Heart right ventricle (tissue), 16 donors: Measurements from ENCODE around the gene OR56B1. TPM values are rescaled to one million over a fixed set of nuclear protein-coding genes. Genes with fewer than 3 reads are reported as not detected.

Experiments
- ATAC-seq, 8 donors: fragments of 200-7000 bp; cut with Tn5 transposase; one replicate each; pipeline ENCODE4 v1.9.1; 2020; ENCODE audit warnings: mild to moderate bottlenecking in 8 of 8, moderate library complexity in 8 of 8, moderate number of reproducible peaks in 1 of 8
- DNase-seq, 2 donors: peaks; one replicate each; pipeline ENCODE4 v3.0.0-alpha.2; 2020
- H3K27ac ChIP-seq, 10 donors: fragments of 200-600 bp; sonication (generic) in 2 of 10; one replicate each; pipeline versions ENCODE4 v1.5.0 to v1.8.0; 2020 to 2022; ENCODE audit warnings: mild to moderate bottlenecking in 3 of 10
- H3K27me3 ChIP-seq, 7 donors: fragments of 200-600 bp; one replicate each; pipeline ENCODE4 v1.8.0; 2021 to 2022; ENCODE audit warnings: mild to moderate bottlenecking in 2 of 7
- H3K36me3 ChIP-seq, 9 donors: fragments of 200-600 bp; sonication (generic) in 1 of 9; one replicate each; pipeline versions ENCODE4 v1.5.0 to v1.8.0; 2020 to 2022; ENCODE audit warnings: mild to moderate bottlenecking in 2 of 9
- H3K4me1 ChIP-seq, 9 donors: fragments of 200-600 bp; sonication (generic) in 1 of 9; one replicate each; pipeline versions ENCODE4 v1.5.0 to v1.8.0; 2020 to 2022; ENCODE audit warnings: mild to moderate bottlenecking in 4 of 9
- H3K4me3 ChIP-seq, 10 donors: fragments of 200-600 bp; sonication (generic) in 2 of 10; one replicate each; pipeline versions ENCODE4 v1.5.0 to v1.8.0; 2020 to 2022; ENCODE audit warnings: mild to moderate bottlenecking in 7 of 10, moderate library complexity in 2 of 10
- H3K9me3 ChIP-seq, 11 donors: fragments of 200-600 bp in 10 of 11; sonication (generic) in 2 of 11; one replicate each; pipeline versions ENCODE4 v1.5.0 to v1.8.0; 2013 to 2022; ENCODE audit warnings: mild to moderate bottlenecking in 2 of 11, control low read depth in 1 of 11, moderate library complexity in 1 of 11
- WGBS, 2 donors: extraction: QIAGEN DNeasy Blood & Tissue Kit; methylation state at CpG; one replicate each; pipeline ENCODE4 v1.1.7; 2013; ENCODE audit warnings: inconsistent platforms in 1 of 2; 5-methylcytosine and 5-hydroxymethylcytosine counted together
- intact Hi-C, 10 donors: fragments of 100-400 bp; cut with DNase I; formaldehyde crosslinking; loops; one replicate each; pipeline versions ENCODE4 v1.11.1 to v1.14.2; 2022
- polyA plus RNA-seq, 2 donors: library from polyadenylated mRNA; stranded (reverse); fragments of 200-250 nt; gene quantifications; one replicate each; pipeline ENCODE4 v1.2.3, GENCODE V29; 2013
- total RNA-seq, 10 donors: library from RNA; stranded (reverse); fragmentation: NEBNext Ultra II Directional in 3 of 10; extraction: Animal tissue kit (Norgen Biotek cat#: 25700) in 3 of 10; gene quantifications; one replicate each; pipeline versions ENCODE4 v1.2.1 to v1.2.4, GENCODE V29; 2021 to 2023
- TF ChIP-seq, protein P1 (sequence below), 9 donors: fragments of 200-600 bp; sonication (generic) in 2 of 9; IDR thresholded peaks; one replicate each; pipeline versions ENCODE4 v1.5.0 to v1.8.0; 2021 to 2022; ENCODE audit warnings: antibody characterized with exemption in 9 of 9, mild to moderate bottlenecking in 5 of 9, moderate library complexity in 1 of 9
- donor health status: Arrhythmogenic right ventricular cardiomyopathy.
- donor health status: ischemic (EF 13 %, LVEDD 7.1; RV severe dilation, severe dysfunction).
- donor health status: healthy with polysubstance abuse.
- donor health status: DM: no; HTN: yes; CAD: no.
- donor health status: DM: no; HTN: no; CAD: no.
- donor health status: ischemic (EF 25% LVEDD 6.9; RV normal size, moderate dysfunction).
- donor health status: ischemic (EF 25% LVEDD 5.7; RV mildly dilated, moderate dysfunction).
- donor health status: healthy.
- donor health status: DM: yes; HTN: yes; CAD: no.
- donor health status: Ischemic cardiomyopathy.
- donor health status: ischemic (EF 35%, LVEDD 5.7; RV mildly dilated, moderate dysfunction).
- donor health status: nonischemic (EF 11% LVEDD 7.7; RV severe dilation, severe dysfunction).
- donor health status: DM: yes; HTN: yes; CAD: no.
- donor health status: PGD.
- donor health status: ischemic (EF 29% LVEDD 5.4; RV normal size, mild dysfunction).
- donor health status: nonischemic (EF 23%, LVEDD 6.1; RV moderate dilation, normal function).

OR56B1 gene
- total and polyA plus RNA-seq, 12 donors: not detected

- no peaks in the 10 kb centered on the region for H3K27me3 ChIP-seq
- intact Hi-C loops: no loop called here
- TF ChIP-seq, protein P1, sequence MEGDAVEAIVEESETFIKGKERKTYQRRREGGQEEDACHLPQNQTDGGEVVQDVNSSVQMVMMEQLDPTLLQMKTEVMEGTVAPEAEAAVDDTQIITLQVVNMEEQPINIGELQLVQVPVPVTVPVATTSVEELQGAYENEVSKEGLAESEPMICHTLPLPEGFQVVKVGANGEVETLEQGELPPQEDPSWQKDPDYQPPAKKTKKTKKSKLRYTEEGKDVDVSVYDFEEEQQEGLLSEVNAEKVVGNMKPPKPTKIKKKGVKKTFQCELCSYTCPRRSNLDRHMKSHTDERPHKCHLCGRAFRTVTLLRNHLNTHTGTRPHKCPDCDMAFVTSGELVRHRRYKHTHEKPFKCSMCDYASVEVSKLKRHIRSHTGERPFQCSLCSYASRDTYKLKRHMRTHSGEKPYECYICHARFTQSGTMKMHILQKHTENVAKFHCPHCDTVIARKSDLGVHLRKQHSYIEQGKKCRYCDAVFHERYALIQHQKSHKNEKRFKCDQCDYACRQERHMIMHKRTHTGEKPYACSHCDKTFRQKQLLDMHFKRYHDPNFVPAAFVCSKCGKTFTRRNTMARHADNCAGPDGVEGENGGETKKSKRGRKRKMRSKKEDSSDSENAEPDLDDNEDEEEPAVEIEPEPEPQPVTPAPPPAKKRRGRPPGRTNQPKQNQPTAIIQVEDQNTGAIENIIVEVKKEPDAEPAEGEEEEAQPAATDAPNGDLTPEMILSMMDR (IDR thresholded peaks at IDR 0.05): no peak
- 95 to 96% methylated on average over 3 of the region's 3 CpGs for WGBS, 2 donors
- H3K4me3 ChIP-seq: no peak overlapping the region
- DNase-seq (no peak), ATAC-seq (no peak)
- H3K4me1 ChIP-seq: no peaks in the 10 kb centered on the region
- H3K9me3 ChIP-seq: peaks cover 0 to 12% (median 0%) of the 10 kb centered on the region in 11 donors
- no peaks in the 10 kb centered on the region for H3K36me3 ChIP-seq
- no peak overlapping the region for H3K27ac ChIP-seq
Observed at GRCh38 chr11:5719703-5720495, 16.3 kb upstream of the OR56B1 start.

DNA sequence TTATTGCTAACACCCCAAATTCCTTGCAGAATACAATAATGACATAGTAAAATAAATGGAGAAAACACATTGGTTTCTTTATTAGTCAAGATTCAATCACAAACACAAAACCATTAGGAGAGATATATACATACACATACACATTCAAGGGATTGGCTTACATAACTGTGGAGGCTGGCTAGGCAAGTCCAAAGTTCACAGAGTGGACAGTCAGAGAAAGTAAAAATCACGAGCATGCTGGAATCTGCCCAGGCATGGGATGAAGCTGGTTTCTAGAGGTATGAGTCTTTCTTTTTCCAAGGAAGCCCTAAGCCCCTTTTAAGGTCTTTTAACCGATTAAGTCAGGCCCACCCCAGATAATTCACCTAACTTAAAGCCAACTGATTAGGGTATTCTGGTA lies 13.6 kb upstream of the OR56B1 start:
- TF ChIP-seq, protein P1 (IDR thresholded peaks at IDR 0.05): no peak
- H3K4me3 ChIP-seq: no peak overlapping the region
- 65 to 72% methylated on average over 2 of the region's 2 CpGs for WGBS, 2 donors
- no peaks in the 10 kb centered on the region for H3K36me3 ChIP-seq
- DNase-seq (no peak), ATAC-seq (no peak)
- intact Hi-C loops: no loop called here
- H3K9me3 ChIP-seq: no peaks in the 10 kb centered on the region
- no peaks in the 10 kb centered on the region for H3K4me1 ChIP-seq
- no peak overlapping the region for H3K27ac ChIP-seq
- no peaks in the 10 kb centered on the region for H3K27me3 ChIP-seq

- H3K36me3 ChIP-seq: no peaks in the 10 kb centered on the region
- TF ChIP-seq, protein P1 (IDR thresholded peaks at IDR 0.05): no peak
- no peaks in the 10 kb centered on the region for H3K9me3 ChIP-seq
- DNase-seq (no peak), ATAC-seq (no peak)
- H3K4me1 ChIP-seq: no peaks in the 10 kb centered on the region
- 93 to 100% methylated on average over 1 of the region's 1 CpG for WGBS, 2 donors
- intact Hi-C loops: loop anchor here in 1 of 10 donors (2.0 kb wide), 1 partner anchor 40 kb away; no protein-coding TSS in a partner anchor
- H3K4me3 ChIP-seq: no peak overlapping the region
- H3K27ac ChIP-seq: no peak overlapping the region
- H3K27me3 ChIP-seq: no peaks in the 10 kb centered on the region
Observed at GRCh38 chr11:5726351-5726750, 9.9 kb upstream of the OR56B1 start.

GRCh38 chr11:5727691-5728090 lies 8.6 kb upstream of the OR56B1 start:
- TF ChIP-seq, protein P1 (IDR thresholded peaks at IDR 0.05): no peak
- Histone ChIP-seq H3K27me3 (no peaks in the 10 kb centered on the region), H3K4me3 (no peak overlapping the region), H3K27ac (no peak overlapping the region), H3K4me1 (no peaks in the 10 kb centered on the region), H3K9me3 (no peaks in the 10 kb centered on the region), H3K36me3 (no peaks in the 10 kb centered on the region)
- intact Hi-C loops: loop anchor here in 1 of 10 donors (2.0 kb wide), 1 partner anchor 39 kb away; no protein-coding TSS in a partner anchor
- ATAC-seq (no peak), DNase-seq (no peak)
- WGBS, 2 donors: 87 to 94% methylated on average over 1 of the region's 1 CpG
